Kidney (tissue), 14 donors: ENCODE results near the gene TP53BP1. TPM values are rescaled to one million over a fixed set of nuclear protein-coding genes. Genes with fewer than 3 reads are reported as not detected.

ENCODE experiments used
- DNase-seq, 5 donors: peaks; one replicate each; pipeline ENCODE4 v3.0.0-alpha.2; 2013 to 2020
- FAIRE-seq: peaks from 2 replicates; lab custom pipeline; 2012; peaks lifted over from hg19 to GRCh38; lab: Jason Lieb, UNC
- H3K27ac ChIP-seq, 2 donors: one replicate each; pipeline ENCODE4 v1.7.0; 2013; ENCODE audit warnings: low read depth in 2 of 2, low read length in 2 of 2, inconsistent platforms in 1 of 2
- H3K27me3 ChIP-seq: one replicate; pipeline ENCODE4 v1.7.1; 2013; ENCODE audit warnings: low read length, inconsistent platforms; ENCODE audit not compliant: control insufficient read depth, insufficient read depth
- H3K36me3 ChIP-seq, 3 donors: one replicate each; pipeline versions ENCODE4 v1.7.0 to v1.7.1; 2013; ENCODE audit warnings: low read length in 3 of 3, control low read depth in 1 of 3, inconsistent platforms in 1 of 3; ENCODE audit not compliant: insufficient read depth in 3 of 3, control insufficient read depth in 2 of 3
- H3K4me1 ChIP-seq, 3 donors: one replicate each; pipeline versions ENCODE4 v1.7.0 to v1.7.1; 2013; ENCODE audit warnings: low read length in 3 of 3, inconsistent platforms in 1 of 3, low read depth in 1 of 3; ENCODE audit not compliant: control insufficient read depth in 2 of 3, insufficient read depth in 2 of 3
- H3K4me3 ChIP-seq, 3 donors: one replicate each; pipeline versions ENCODE4 v1.7.0 to v1.8.1; 2013; ENCODE audit warnings: low read length in 3 of 3, control low read depth in 1 of 3, inconsistent platforms in 1 of 3
- H3K9ac ChIP-seq, 3 donors: one replicate each; pipeline versions ENCODE4 v1.7.0 to v1.7.1; 2013; ENCODE audit warnings: low read length in 3 of 3, control low read depth in 1 of 3, inconsistent platforms in 1 of 3
- H3K9me3 ChIP-seq, 3 donors: one replicate each; pipeline versions ENCODE4 v1.7.0 to v1.7.1; 2013; ENCODE audit warnings: low read length in 3 of 3, control low read depth in 1 of 3, inconsistent platforms in 1 of 3; ENCODE audit not compliant: control insufficient read depth in 2 of 3, insufficient read depth in 1 of 3
- CTCF ChIP-seq: IDR thresholded peaks from 3 replicates; pipeline ENCODE4 v1.5.1; 2012; ENCODE audit warnings: mild to moderate bottlenecking, moderate library complexity, borderline replicate concordance; ENCODE audit not compliant: insufficient read depth; ENCODE audit errors: extremely low read depth
- intact Hi-C: fragments of 100-400 bp; cut with DNase I; formaldehyde crosslinking; loops from one replicate; pipeline ENCODE4 v1.11.1; 2022
- polyA plus RNA-seq: library from polyadenylated mRNA; stranded (reverse); fragments of 350-450 nt; fragmentation: Illumina TruSeq; extraction: RNeasy Lipid Tissue Mini Kit (QIAGEN cat#74804); gene quantifications from one replicate; pipeline ENCODE4 v1.2.3, GENCODE V29; 2014; ENCODE audit warnings: low read depth, low replicate concordance; ENCODE audit not compliant: insufficient read depth
- total RNA-seq: library from RNA; stranded (reverse); fragmentation: NEBNext Ultra II Directional; extraction: Animal tissue kit (Norgen Biotek cat#: 25700); gene quantifications from one replicate; pipeline ENCODE4 v1.2.1, GENCODE V29; 2021
- donor health status: control.
- donor health status: control.
- donor health status: control.
- donor health status: control.
- donor health status: control.
- donor health status: DM: yes; HTN: yes; CAD: no.
- donor health status: Normal renal cell carcinoma (clear cell type).

Gene TP53BP1
- total and polyA plus RNA-seq, 2 donors from 2014 or later, result 15.9 to 47.4 TPM

DNA sequence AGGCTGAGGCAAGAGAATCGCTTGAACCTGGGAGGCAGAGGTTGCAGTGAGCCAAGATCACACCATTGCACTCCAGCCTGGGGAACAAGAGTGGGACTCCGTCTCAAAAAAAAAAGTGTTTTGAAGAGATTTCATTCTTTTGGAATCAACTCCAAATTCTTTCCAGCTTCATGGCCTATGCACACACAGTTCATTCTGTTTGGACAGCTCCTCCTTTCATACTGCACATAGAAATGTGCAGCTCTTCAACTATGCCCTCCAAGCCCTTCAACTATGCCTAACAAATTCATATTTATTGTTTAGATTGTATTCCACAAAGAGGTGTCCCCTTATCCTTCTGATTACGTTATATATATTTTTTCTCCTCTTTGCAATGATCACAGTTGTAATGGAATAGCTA is 4.2 kb downstream of the TP53BP1 start:
- no peak overlapping the region for H3K9ac ChIP-seq
- H3K36me3 ChIP-seq, result peaks cover 2 to 11% (median 6%) of the 10 kb centered on the region in 3 donors
- H3K27me3 ChIP-seq, result no peaks in the 10 kb centered on the region
- intact Hi-C loops, result no loop called here
- H3K9me3 ChIP-seq, result no peaks in the 10 kb centered on the region
- peaks cover 2 to 10% (median 3%) of the 10 kb centered on the region in 3 donors for H3K4me1 ChIP-seq
- no peak overlapping the region for H3K27ac ChIP-seq
- H3K4me3 ChIP-seq, result no peak overlapping the region
- DNase-seq (no peak), FAIRE-seq (no peak)
- no peak for TF ChIP-seq CTCF

DNA sequence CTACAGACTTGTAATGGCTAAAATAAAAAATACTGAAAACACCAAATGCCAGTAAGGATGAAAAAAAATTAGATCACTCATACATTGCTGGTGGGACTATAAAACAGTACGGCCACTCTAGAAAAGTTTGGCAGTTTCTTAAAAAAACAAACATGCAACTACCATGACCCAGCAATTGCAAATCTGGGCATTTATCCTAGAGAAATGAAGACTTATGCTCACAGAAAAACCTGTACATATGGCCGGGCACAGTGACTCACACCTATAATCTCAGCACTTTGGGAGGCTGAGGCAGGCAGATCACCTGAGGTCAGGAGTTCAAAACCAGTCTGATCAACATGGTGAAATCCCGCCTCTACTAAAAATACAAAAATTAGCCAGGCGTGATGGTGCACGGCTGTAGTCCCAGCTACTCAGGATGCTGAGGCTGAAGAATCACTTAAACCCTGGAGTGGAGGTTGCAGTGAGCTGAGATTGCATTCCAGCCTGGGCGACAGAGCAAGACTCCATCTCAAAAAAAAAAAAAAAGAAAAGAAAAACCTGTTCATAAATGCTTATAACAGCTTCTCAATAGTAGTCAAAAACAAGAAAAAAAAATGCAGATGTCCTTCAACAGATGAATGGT is 5.6 kb downstream of the TP53BP1 start:
- FAIRE-seq, result no peak

DNA sequence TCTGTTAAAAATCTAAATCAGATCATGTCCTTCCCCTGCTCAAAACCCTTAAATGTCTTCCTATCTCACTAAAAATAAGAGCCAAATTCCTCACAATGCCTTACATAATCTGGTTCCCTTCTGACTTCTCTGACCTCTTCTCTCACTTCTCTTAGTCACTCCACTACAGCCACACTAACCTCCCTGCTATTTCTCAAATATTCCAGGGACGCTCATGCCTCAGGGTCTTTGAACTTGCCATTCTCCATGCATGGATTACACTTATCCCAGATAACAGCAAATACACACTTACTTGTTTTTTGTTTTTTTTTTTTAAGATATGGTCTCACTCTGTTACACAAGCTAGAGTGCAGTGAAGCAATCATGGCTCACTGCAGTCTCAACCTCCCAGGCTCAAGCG is 8.5 kb downstream of the TP53BP1 start:
- no peak for TF ChIP-seq CTCF
- Histone ChIP-seq H3K4me3 (no peak overlapping the region), H3K27me3 (no peaks in the 10 kb centered on the region), H3K9me3 (no peaks in the 10 kb centered on the region), H3K4me1 (no peaks in the 10 kb centered on the region), H3K9ac (no peak overlapping the region), H3K27ac (no peak overlapping the region), H3K36me3 (peaks cover 8 to 12% (median 10%) of the 10 kb centered on the region in 3 donors)
- DNase-seq (no peak), FAIRE-seq (no peak)
- intact Hi-C loops, result no loop called here

More for the DNA sequence above, 5.6 kb downstream of the TP53BP1 start:
- Histone ChIP-seq H3K9me3 (no peaks in the 10 kb centered on the region), H3K36me3 (peaks cover 2 to 11% (median 6%) of the 10 kb centered on the region in 3 donors), H3K4me1 (peaks cover 2 to 5% (median 3%) of the 10 kb centered on the region in 3 donors), H3K4me3 (no peak overlapping the region), H3K27me3 (no peaks in the 10 kb centered on the region), H3K9ac (no peak overlapping the region), H3K27ac (no peak overlapping the region)
- DNase-seq, result no peak
- TF ChIP-seq CTCF, result no peak
- intact Hi-C loops, result no loop called here
